Stimulated activated CD4-positive, alpha-beta T cell treated with anti-CD3 and anti-CD28 coated beads, Interleukin-12 subunit alpha, Interleukin-12 subunit beta, amount 100 ng/mL, for 24 hours (primary cell): Measurements from ENCODE around the gene ADCY5.
"Not testable (repeated sequence)": the region's sequence is repeated elsewhere in the genome, so short reads cannot be mapped to it uniquely, and the experiment has no call there.

Experiments used
- DNase-seq, 2 experiments: peaks; one replicate each; pipeline ENCODE4 v3.0.0-alpha.2; 2020; ENCODE audit warnings: low read depth in 2 of 2

The ADCY5 gene

GRCh38 chr3:123448536-123449101 lies at the start of gene ADCY5:
ADCY5 (minus strand) TSS chr3:123449090; CDS start chr3:123448545, 545 bp downstream.
- no peak for DNase-seq

- DNase-seq: no peak
These were observed 45.0 kb upstream of the ADCY5 start for GRCh38 chr3:123493912-123494311.

- DNase-seq: no peak
These were observed 43.2 kb upstream of the ADCY5 start for GRCh38 chr3:123491966-123492587.

GRCh38 chr3:123489400-123490004 lies 40.6 kb upstream of the ADCY5 start:
- peak in 1 of 2 experiments; percentile 40 for DNase-seq

GRCh38 chr3:123488645-123489347 lies 39.9 kb upstream of the ADCY5 start:
- DNase-seq: no peak

GRCh38 chr3:123487063-123487462 lies 38.2 kb upstream of the ADCY5 start:
- not testable (repeated sequence) for DNase-seq

- DNase-seq: no peak
These were observed 37.6 kb upstream of the ADCY5 start for GRCh38 chr3:123486460-123486859.

GRCh38 chr3:123485551-123485950 lies 36.7 kb upstream of the ADCY5 start:
- no peak for DNase-seq

GRCh38 chr3:123483146-123483545 lies 34.3 kb upstream of the ADCY5 start:
- DNase-seq: no peak

GRCh38 chr3:123481722-123482457 lies 33.0 kb upstream of the ADCY5 start:
- no peak for DNase-seq

- DNase-seq: no peak
These were observed 32.2 kb upstream of the ADCY5 start for GRCh38 chr3:123481071-123481470.

- no peak for DNase-seq
These were observed 31.5 kb upstream of the ADCY5 start for GRCh38 chr3:123480428-123480827.

GRCh38 chr3:123479891-123480290 lies 31.0 kb upstream of the ADCY5 start:
- no peak for DNase-seq

GRCh38 chr3:123478314-123478713 lies 29.4 kb upstream of the ADCY5 start:
- no peak for DNase-seq

- DNase-seq: no peak
These were observed 28.3 kb upstream of the ADCY5 start for GRCh38 chr3:123476967-123477750.

GRCh38 chr3:123475786-123476185 lies 26.9 kb upstream of the ADCY5 start:
- DNase-seq: no peak

GRCh38 chr3:123471106-123471505 lies 22.2 kb upstream of the ADCY5 start:
- no peak for DNase-seq

GRCh38 chr3:123469323-123469995 lies 20.6 kb upstream of the ADCY5 start:
- no peak for DNase-seq

GRCh38 chr3:123467046-123467445 lies 18.2 kb upstream of the ADCY5 start:
- no peak for DNase-seq

- DNase-seq: no peak
These were observed 15.3 kb upstream of the ADCY5 start for GRCh38 chr3:123464211-123464610.

GRCh38 chr3:123459862-123460261 lies 11.0 kb upstream of the ADCY5 start:
- no peak for DNase-seq
